Aorta (tissue), 5 donors: ENCODE results near the gene NUDCD2. TPM values are rescaled to one million over a fixed set of nuclear protein-coding genes. Genes with fewer than 3 reads are reported as not detected.

Experiments
- ATAC-seq: fragments of 200-7000 bp; cut with Tn5 transposase; one replicate; pipeline ENCODE4 v1.9.1; 2022; ENCODE audit warnings: moderate library complexity; ENCODE audit not compliant: low FRiP score
- DNase-seq, 2 donors: peaks; one replicate each; pipeline ENCODE4 v3.0.0-alpha.2; 2020
- H3K27ac ChIP-seq, 2 donors: one replicate each; pipeline ENCODE4 v1.5.1; 2013; ENCODE audit warnings: low read length in 2 of 2, mild to moderate bottlenecking in 2 of 2, moderate library complexity in 2 of 2, control low read depth in 1 of 2, inconsistent platforms in 1 of 2, low read depth in 1 of 2
- H3K27me3 ChIP-seq, 2 donors: one replicate each; pipeline ENCODE4 v1.6.1; 2013; ENCODE audit warnings: control low read depth in 1 of 2, low read length in 1 of 2, mild to moderate bottlenecking in 1 of 2, moderate library complexity in 1 of 2; ENCODE audit not compliant: insufficient read depth in 2 of 2, control insufficient read depth in 1 of 2
- H3K36me3 ChIP-seq, 2 donors: one replicate each; pipeline ENCODE4 v1.6.1; 2013; ENCODE audit warnings: control low read depth in 1 of 2, low read length in 1 of 2, mild to moderate bottlenecking in 1 of 2; ENCODE audit not compliant: insufficient read depth in 2 of 2, control insufficient read depth in 1 of 2
- H3K4me1 ChIP-seq, 2 donors: one replicate each; pipeline ENCODE4 v1.6.1; 2013; ENCODE audit warnings: low read length in 2 of 2, control low read depth in 1 of 2, mild to moderate bottlenecking in 1 of 2, moderate library complexity in 1 of 2; ENCODE audit not compliant: insufficient read depth in 2 of 2, control insufficient read depth in 1 of 2
- H3K4me3 ChIP-seq, 2 donors: one replicate each; pipeline ENCODE4 v1.5.1; 2013; ENCODE audit warnings: low read length in 2 of 2, control low read depth in 1 of 2, mild to moderate bottlenecking in 1 of 2
- H3K9me3 ChIP-seq: one replicate; pipeline ENCODE4 v1.6.1; 2013; ENCODE audit warnings: mild to moderate bottlenecking, low read length; ENCODE audit not compliant: control insufficient read depth
- WGBS, 2 donors: extraction: QIAGEN DNeasy Blood & Tissue Kit; methylation state at CpG; one replicate each; pipeline ENCODE4 v1.1.7; 2013; 5-methylcytosine and 5-hydroxymethylcytosine counted together
- intact Hi-C, 2 donors: fragments of 100-400 bp; cut with DNase I; formaldehyde crosslinking; loops; one replicate each; pipeline versions ENCODE4 v1.14.2 to v1.15.0; 2022
- polyA plus RNA-seq, 2 donors: library from polyadenylated mRNA; stranded (reverse); fragments of 200-250 nt; gene quantifications; one replicate each; pipeline ENCODE4 v1.2.3, GENCODE V29; 2013
- total RNA-seq, 2 donors: library from RNA; stranded (reverse); fragmentation: NEBNext Ultra II Directional; extraction: Animal tissue kit (Norgen Biotek cat#: 25700); gene quantifications; one replicate each; pipeline ENCODE4 v1.2.1, GENCODE V29; 2021
- donor health status: healthy with polysubstance abuse.
- donor health status: Bipolar disorder and iron deficiency.
- donor health status: DM: no; HTN: no; CAD: no.
- donor health status: DM: no; HTN: no; CAD: no.
- donor health status: DM: yes; HTN: yes; CAD: no.

The NUDCD2 gene
- total and polyA plus RNA-seq, 4 donors, result 7.7 to 20.7 (median 11.8) TPM

DNA sequence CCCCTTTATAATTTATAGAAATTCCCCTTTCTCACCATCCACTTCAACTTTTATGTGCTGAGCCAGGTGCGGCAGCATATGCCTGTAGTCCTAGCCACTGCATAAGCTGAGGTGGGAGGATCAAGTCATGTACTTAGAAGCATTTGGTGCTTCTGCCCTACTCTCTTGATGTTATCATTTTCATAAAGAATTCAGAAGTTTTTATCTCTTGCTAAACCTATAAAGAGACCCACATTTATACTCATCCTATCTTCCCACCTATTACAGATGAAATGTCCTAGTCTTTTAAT, 19.0 kb upstream of the NUDCD2 start:
- intact Hi-C loops, result no loop called here
- ATAC-seq, result no peak
- H3K27me3 ChIP-seq, result no peaks in the 10 kb centered on the region
- no peak overlapping the region for H3K27ac ChIP-seq
- 97 to 100% methylated on average over 1 of the region's 1 CpG for WGBS, 2 donors
- no peaks in the 10 kb centered on the region for H3K4me1 ChIP-seq
- DNase-seq, result no peak
- H3K9me3 ChIP-seq, result no peaks in the 10 kb centered on the region
- H3K4me3 ChIP-seq, result no peak overlapping the region
- no peaks in the 10 kb centered on the region for H3K36me3 ChIP-seq

DNA sequence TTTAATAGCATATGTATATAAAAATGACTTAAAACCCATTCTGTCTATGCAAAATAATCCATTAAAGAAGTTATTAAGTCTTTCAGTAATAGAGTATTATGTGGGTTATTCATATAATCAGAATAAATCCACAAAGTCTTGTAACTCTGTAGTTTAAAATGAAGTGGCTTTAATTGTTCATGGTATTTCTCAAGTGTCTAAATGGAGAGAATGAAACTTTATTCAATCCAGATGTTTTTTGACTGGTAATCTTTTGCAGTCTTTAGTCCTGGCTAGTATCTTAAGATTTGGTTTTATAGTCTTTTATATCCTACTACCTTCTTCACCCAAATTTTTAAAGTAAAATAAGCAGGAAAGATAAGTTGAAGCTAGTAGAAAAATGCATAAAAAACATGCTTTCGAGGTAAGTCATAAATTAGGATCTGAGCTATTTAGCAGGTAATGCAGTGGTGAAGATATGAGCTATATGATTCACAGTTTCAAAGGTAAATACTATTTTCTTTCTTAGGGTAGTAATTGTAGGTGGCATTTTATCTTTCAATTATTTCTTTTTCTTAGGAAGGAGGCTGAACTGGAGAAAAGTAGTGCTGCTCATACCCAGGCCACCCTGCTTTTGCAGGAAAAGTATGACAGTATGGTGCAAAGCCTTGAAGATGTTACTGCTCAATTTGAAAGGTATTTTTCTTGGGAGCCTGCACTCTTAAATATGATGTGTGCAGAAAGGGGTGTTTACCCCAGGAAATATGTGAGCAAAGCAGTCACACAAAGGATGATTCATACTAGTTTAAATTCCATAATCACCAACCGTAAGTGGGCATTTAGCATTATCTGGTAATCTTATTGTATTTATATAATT, 18.5 kb upstream of the NUDCD2 start:
- no peak for DNase-seq
- ATAC-seq, result no peak
- Histone ChIP-seq H3K36me3 (no peaks in the 10 kb centered on the region), H3K27me3 (no peaks in the 10 kb centered on the region), H3K27ac (no peak overlapping the region), H3K4me3 (no peak overlapping the region), H3K9me3 (no peaks in the 10 kb centered on the region), H3K4me1 (no peaks in the 10 kb centered on the region)
- intact Hi-C loops, result no loop called here
- 73 to 81% methylated on average over 2 of the region's 2 CpGs for WGBS, 2 donors

DNA sequence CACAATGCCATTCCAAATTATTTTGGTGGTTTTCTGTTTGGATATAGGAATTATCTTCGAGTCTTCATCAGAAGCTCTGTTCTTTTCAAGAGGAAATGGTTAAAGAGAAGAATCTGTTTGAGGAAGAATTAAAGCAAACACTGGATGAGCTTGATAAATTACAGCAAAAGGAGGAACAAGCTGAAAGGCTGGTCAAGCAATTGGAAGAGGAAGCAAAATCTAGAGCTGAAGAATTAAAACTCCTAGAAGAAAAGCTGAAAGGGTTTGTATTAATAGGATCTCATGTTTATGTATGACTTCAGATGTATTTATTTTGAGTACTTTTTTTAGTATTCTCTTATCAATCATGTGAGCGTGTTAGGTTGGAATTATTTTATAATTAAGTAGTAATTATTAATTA, 15.5 kb upstream of the NUDCD2 start:
- Histone ChIP-seq H3K36me3 (no peaks in the 10 kb centered on the region), H3K9me3 (no peaks in the 10 kb centered on the region), H3K27ac (no peak overlapping the region), H3K27me3 (no peaks in the 10 kb centered on the region), H3K4me1 (no peaks in the 10 kb centered on the region), H3K4me3 (no peak overlapping the region)
- intact Hi-C loops, result no loop called here
- 89 to 90% methylated on average over 2 of the region's 2 CpGs for WGBS, 2 donors
- DNase-seq (no peak), ATAC-seq (no peak)

GRCh38 chr5:163473635-163474243, 13.8 kb upstream of the NUDCD2 start:
- H3K4me3 ChIP-seq, result no peak overlapping the region
- DNase-seq, result no peak
- 92 to 95% methylated on average over 3 of the region's 3 CpGs for WGBS, 2 donors
- H3K9me3 ChIP-seq, result no peaks in the 10 kb centered on the region
- no peaks in the 10 kb centered on the region for H3K36me3 ChIP-seq
- no peak overlapping the region for H3K27ac ChIP-seq
- H3K27me3 ChIP-seq, result no peaks in the 10 kb centered on the region
- no peaks in the 10 kb centered on the region for H3K4me1 ChIP-seq
- intact Hi-C loops, result no loop called here
- ATAC-seq, result no peak

DNA sequence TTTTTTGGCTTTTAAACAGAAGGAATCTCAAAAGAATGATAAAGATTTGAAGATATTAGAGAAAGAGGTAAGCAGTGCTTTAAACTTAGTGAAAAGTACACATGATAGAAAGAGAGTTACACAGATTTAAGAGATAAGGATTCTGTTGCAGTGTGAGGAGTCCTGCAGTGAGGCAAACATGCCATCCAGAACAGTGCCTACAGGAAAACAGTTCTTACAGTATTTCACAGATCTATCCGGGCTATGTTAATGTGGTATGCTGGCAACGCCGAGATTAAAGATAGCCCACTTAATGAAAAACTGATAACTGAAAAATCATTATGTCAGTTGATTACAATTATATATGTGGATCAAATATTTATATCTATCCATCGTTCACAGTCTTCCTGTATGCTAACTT, 7.8 kb upstream of the NUDCD2 start:
- Histone ChIP-seq H3K4me1 (no peaks in the 10 kb centered on the region), H3K9me3 (no peaks in the 10 kb centered on the region), H3K27me3 (no peaks in the 10 kb centered on the region), H3K36me3 (no peaks in the 10 kb centered on the region), H3K27ac (no peak overlapping the region), H3K4me3 (no peak overlapping the region)
- intact Hi-C loops, result no loop called here
- ATAC-seq (no peak), DNase-seq (no peak)
- 77 to 80% methylated on average over 4 of the region's 4 CpGs for WGBS, 2 donors

- H3K9me3 ChIP-seq, result no peaks in the 10 kb centered on the region
- no peaks in the 10 kb centered on the region for H3K36me3 ChIP-seq
- H3K4me1 ChIP-seq, result peaks cover 0 to 2% of the 10 kb centered on the region in 2 donors
- DNase-seq (no peak), ATAC-seq (no peak)
- no peaks in the 10 kb centered on the region for H3K27me3 ChIP-seq
- H3K27ac ChIP-seq, result no peak overlapping the region
- intact Hi-C loops, result loop anchor here in 1 of 2 donors (5.0 kb wide), 1 partner anchor 44 kb away; the partner anchor contains the start of gene MAT2B
- no peak overlapping the region for H3K4me3 ChIP-seq
Observed at GRCh38 chr5:163463063-163463435, 3.1 kb upstream of the NUDCD2 start.

- no peaks in the 10 kb centered on the region for H3K27me3 ChIP-seq
- ATAC-seq (no peak), DNase-seq (no peak)
- no peaks in the 10 kb centered on the region for H3K9me3 ChIP-seq
- intact Hi-C loops, result loop anchor here (1.0 to 5.0 kb wide), 2 partner anchors 45 to 47 kb away; partner anchors contain the start of gene MAT2B (in 2 of the 2)
- WGBS, 2 donors, result 0% methylated on average over 23 of the region's 23 CpGs
- H3K27ac ChIP-seq, result peak within 1 kb of the TSS; percentile 8 to 97
- H3K4me3 ChIP-seq, result peak within 1 kb of the TSS; percentile 45 to 89
- peaks cover 0 to 2% of the 10 kb centered on the region in 2 donors for H3K4me1 ChIP-seq
- H3K36me3 ChIP-seq, result no peaks in the 10 kb centered on the region
Observed at GRCh38 chr5:163460562-163461171, 765 bp upstream of the NUDCD2 start, which contains the start of gene HMMR. TSS of gene HMMR (plus strand) at chr5:163460632. CDS start at chr5:163460693, 61 bp downstream.

- Histone ChIP-seq H3K27ac (peak overlapping the region; percentile 8 to 97), H3K4me1 (peaks cover 0 to 2% of the 10 kb centered on the region in 2 donors), H3K27me3 (no peaks in the 10 kb centered on the region), H3K4me3 (peak overlapping the region; percentile 45 to 89), H3K9me3 (no peaks in the 10 kb centered on the region), H3K36me3 (peaks cover 0 to 2% of the 10 kb centered on the region in 2 donors)
- intact Hi-C loops, result no loop called here
- ATAC-seq (no peak), DNase-seq (no peak)
- 0% methylated on average over 12 of the region's 12 CpGs for WGBS, 2 donors
Observed at GRCh38 chr5:163459462-163459818, 462 bp downstream of the NUDCD2 start.
